Heart left ventricle (tissue), 13 donors: ENCODE results near the gene ERMARD.

Source experiments
- CTCF ChIP-seq, 12 donors: fragments of 200-600 bp; sonication (generic) in 4 of 12; IDR thresholded peaks; one replicate each; pipeline versions ENCODE4 v1.5.0 to v1.8.0; 2018 to 2022; ENCODE audit warnings: antibody characterized with exemption in 12 of 12, mild to moderate bottlenecking in 5 of 12
- POLR2A ChIP-seq, 2 donors: fragments of 450-650 bp; IDR thresholded peaks; one replicate each; pipeline ENCODE4 v1.6.1; 2017; ENCODE audit warnings: antibody characterized with exemption in 2 of 2, mild to moderate bottlenecking in 2 of 2, moderate library complexity in 2 of 2
- donor health status: ischemic (EF 13 %, LVEDD 7.1; RV severe dilation, severe dysfunction).
- donor health status: DM: no; HTN: yes; CAD: no.
- donor health status: DM: no; HTN: no; CAD: no.
- donor health status: ischemic (EF 25% LVEDD 6.9; RV normal size, moderate dysfunction).
- donor health status: ischemic (EF 25% LVEDD 5.7; RV mildly dilated, moderate dysfunction).
- donor health status: ischemic (EF 35%, LVEDD 5.7; RV mildly dilated, moderate dysfunction).
- donor health status: nonischemic (EF 11% LVEDD 7.7; RV severe dilation, severe dysfunction).
- donor health status: DM: yes; HTN: yes; CAD: no.
- donor health status: PGD.
- donor health status: ischemic (EF 29% LVEDD 5.4; RV normal size, mild dysfunction).
- donor health status: nonischemic (EF 23%, LVEDD 6.1; RV moderate dilation, normal function).

- TF ChIP-seq CTCF (IDR thresholded peaks at IDR 0.05) (no peak), POLR2A (IDR thresholded peaks at IDR 0.05) (no peak)
Measured at GRCh38 chr6:169775321-169775720, 23.9 kb downstream of the ERMARD start.
